Stimulated activated CD4-positive, alpha-beta T cell treated with anti-CD3 and anti-CD28 coated beads, Interleukin-2, amount 100 ng/mL, for 24 hours (primary cell): ENCODE measurements around the gene IL17RD.

Source experiments
- DNase-seq, 2 donors: peaks; one replicate each; pipeline ENCODE4 v3.0.0-alpha.2; 2020

Gene IL17RD

DNA sequence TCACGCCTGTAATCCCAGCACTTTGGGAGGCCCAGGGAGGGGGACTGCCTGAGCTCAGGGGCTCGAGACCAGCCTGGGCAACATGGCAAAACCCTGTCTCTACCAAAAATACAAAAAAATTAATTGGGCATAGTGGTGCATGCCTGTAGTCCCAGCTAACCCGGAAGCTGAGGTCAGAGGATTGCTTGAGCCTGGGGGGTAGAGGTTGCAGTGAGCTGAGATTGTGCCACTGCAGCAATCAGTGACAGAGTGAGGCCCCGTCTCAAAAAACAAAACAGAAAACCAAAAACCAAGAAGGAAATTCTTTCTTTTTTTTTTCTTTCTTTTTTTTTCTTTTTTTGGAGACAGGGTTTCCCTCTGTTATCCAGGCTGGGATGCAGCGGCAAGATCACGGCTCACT, 101.2 kb downstream of the IL17RD start:
- DNase-seq, result no peak

DNA sequence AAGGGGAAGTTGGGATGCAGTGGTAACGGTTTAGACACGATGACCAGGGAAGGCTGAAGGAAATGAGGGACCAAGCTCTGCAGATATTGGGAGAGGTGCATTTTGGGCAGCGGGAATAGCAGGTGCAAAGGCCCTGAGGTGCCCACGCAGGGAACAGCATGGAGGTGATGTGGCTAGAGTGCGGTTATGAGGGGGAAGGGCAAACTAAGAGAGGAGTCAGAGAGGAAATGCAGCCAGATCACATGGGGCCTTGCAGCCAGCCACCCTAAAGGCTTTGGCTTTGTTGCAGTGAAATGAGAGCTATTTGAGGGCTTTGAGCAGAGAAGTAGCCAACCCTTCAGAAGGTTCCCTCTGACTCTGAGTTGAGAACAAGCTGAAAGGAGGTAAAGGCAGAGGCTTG, 102.1 kb downstream of the IL17RD start:
- DNase-seq, result no peak

DNA sequence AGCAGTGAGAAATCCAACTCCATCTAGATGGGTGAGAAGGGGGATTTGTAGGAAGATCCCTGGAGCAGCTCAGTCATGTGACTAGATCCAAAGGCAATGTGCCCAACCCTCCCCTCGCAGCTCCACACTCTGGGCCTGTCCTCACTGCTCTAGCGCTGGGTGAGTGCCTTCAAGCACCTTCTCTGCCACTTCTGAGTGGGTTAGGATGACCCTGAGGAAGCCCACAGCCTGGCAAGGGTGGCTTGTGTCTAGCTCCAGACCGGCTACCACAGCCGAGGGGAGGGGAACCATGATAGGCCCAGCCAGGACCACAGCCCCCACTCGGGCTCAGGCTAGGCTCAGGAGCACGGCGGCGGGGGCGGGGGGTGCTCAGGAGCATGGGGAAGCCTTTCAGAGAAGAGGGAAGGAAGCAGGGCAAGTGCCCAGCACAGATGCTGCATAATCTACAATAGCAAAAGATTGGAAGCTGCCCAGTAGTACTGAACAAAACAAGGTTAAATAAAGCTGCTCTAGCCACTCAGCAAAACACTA, 103.0 kb downstream of the IL17RD start:
- no peak for DNase-seq

DNA sequence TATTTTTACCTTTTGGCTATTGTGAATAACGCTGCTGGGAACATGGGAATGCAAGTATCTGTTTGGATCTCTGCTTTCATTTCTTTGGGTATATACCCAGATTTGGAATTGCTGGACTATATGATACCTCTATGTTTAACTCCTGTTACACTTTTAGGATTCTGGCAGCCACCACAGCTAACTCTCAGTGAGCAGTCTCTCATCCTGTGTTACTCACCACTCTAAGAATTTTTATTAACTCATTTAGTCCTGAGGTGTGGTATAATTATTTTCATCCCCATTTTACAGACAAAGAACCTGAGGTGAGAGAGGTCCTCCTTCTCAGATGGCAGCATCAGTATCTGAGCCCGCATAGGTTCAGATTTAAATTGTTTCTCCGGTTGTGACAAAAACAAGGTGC, 103.6 kb downstream of the IL17RD start:
- DNase-seq, result no peak

DNA sequence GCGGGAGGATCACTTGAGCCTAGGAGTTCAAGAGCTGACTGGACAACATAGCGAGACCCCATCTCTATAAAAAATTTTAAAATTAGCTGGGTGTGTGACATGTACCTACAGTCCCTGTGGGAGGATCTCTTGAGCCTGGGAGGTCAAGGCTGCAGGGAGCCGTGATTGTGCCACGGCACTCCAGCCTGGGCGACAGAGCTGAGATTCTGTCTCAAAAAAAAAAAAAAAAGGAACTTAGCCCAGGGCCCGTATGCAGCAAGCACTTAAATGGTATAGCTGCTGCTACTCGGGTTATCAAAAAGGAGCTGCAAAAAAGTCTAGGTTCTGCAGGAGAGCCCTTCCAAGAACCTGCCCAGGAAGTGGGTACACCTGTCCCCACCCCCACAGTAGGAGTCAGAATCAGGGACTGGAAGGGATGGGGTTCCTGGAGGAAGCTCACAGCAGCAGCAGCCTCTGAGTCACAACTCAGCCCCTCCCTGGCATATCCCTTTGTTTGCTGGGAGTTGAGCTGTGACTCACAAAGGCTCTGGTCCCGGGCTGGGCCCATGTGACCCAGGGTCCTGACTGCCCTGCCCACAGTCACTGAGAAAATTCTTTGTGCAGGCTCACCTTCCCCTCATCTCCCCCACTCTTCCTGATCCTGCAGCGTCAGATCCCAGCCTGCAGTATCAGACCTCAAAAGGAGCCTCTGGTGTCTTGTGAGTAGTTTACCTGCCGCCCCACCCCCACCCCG, 104.9 kb downstream of the IL17RD start, which contains the start of gene SPATA12:
Gene SPATA12 (plus strand): TSS at position 576 of the 733 bp plus-strand sequence. CDS start 13,031 bp downstream, outside the sequence.
- no peak for DNase-seq

DNA sequence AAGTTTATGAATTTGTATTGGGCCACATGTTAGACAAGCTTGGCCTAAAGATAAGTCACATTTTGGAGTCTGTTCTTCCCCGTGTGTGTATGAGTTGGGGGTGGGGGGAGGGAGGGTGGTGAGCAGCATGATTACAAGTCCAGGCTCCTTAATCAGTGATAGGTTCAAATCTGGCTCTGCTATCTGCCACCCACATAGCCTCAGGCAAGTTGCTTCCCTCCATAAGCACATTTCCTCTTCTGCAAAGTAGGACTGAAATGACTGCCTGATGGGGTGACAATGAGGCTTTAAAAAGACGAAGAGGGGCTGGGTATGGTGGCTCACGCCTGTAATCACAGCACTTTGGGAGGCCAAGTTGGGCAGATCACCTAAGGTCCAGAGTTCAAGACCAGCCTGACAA, 105.7 kb downstream of the IL17RD start:
- DNase-seq, result no peak

DNA sequence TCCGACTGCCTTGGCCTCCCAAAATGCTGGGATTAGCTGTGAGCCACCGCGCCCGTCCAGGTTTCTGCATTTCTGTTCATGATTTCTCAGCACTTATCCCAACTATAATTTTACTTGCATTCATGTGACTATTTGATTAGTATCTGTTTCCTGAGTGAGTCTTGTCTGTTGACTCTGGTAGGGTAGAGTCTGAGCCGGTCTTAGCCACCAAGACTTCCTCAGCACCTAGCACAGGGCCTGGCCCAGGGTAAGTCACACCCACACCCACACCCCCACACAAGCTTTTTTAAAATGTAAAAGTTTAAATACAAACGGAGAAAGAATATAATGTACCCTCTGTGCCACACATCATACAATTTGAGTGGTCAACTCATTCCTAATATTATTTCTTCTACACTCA, 107.8 kb downstream of the IL17RD start:
- DNase-seq, result no peak

DNA sequence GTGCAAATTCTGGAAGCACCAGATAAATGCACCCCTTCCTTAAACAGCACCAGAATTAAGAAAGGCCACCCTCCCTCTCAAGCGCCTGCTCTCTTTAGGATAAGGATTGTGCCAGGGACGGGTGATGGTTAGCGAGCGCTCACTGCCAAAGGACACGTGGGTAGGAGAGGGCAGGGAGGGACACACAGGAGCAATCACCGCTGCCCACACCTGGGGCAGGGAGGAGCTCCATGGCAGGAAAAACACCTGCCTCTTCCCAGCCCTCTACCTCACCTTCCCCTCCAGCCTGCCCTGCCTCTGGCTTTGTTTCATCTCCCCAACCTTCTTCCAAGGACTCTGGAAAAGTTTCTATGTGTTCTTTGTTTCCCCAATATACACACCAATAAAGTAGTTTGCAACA, 112.0 kb downstream of the IL17RD start:
- DNase-seq, result no peak

DNA sequence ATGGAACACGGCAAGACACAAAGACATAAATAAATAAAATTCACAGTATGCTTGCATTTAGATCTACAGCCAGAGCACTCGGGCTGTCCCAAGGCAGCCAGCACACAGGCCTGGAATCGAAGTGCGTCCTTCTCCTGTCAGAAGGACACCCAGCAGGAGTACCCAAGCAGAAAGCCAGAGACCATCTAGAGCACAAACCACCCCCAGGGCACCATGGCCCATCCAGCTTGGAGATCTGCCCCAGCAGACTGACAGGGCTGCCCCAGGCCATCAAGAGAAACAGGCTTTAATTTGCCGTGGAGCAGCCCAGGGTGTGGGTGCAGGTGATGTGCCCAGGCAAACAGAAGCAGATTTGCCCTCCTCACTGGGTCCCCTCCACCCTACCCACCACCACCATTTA, 112.5 kb downstream of the IL17RD start:
- DNase-seq, result no peak

DNA sequence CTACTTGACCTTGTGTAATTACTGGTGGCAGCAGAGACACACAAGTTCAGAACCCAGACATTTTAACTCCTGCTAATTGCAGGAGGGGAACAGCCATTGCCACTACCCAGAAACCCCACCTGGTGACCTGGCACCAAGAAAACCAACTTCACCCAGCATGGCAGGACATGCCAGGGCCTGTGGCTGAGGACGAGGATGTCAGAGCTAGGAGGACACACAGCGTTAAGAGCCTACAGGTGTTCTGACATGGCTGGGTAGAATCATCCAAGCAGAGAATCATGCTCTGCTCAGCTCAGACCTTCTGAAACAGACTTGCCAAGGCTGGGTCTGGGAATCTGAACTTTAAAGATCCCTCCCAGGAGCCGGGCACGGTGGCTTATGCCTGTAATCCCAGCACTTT, 116.4 kb downstream of the IL17RD start:
- no peak for DNase-seq

DNA sequence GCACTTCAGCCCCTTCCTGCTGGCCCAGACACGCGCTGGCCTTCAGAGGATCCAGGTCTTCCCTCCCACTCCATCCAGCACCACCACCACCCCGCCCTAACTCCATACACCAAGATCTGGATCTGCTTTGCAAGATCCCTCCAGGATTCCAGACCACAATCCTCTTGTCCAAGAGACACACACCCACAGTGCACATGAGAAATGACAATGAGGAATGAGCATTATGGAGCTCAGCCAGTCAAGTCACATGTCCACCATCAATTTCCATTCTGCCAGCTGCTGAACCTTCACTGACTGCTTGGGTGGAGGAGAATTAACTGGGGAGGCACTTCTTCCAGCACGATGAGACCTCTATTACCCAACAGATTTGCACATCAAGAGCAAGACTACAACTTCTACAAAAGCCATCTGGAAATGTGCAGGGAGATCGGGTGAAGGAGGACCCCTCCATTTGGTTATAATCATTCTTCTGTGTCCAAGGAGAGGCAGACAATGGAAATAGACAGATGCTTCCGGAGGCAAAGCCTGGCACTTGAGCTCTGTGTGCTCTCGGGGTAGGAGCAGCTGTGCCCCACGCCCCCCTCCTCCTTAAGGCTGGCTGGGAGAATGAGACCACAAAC, 117.0 kb downstream of the IL17RD start:
- DNase-seq, result no peak

DNA sequence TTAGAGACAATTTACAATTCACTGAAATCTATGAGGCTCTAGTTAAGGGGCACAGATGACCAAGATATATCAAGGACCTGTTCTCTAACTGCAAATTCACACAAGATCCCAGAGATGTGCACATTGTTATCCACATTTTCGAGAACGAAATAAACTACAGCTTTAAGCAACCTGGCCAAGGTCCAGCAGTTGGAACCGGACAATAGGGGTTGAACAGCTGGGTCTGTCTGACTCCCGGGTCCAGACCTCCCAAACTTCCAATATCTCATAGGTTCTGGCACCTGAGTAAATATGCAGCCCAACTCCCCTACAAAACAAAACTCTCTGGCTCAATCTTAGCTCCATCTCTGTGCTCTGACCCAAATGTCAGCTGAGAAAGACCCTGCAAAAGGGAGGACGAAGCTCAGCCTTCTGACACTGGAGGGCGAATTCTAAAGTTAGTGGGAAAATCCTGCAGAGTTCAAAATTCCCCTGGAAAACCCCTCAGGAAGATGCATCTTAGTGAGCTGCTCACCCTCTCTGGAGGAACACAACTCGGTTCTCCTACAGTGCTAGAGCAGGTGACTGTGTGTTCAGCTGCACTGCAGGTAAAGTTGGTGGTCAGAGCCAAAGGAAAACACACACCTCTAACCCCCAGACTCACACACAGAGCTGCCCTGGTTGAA, 118.9 kb downstream of the IL17RD start:
- no peak for DNase-seq

DNA sequence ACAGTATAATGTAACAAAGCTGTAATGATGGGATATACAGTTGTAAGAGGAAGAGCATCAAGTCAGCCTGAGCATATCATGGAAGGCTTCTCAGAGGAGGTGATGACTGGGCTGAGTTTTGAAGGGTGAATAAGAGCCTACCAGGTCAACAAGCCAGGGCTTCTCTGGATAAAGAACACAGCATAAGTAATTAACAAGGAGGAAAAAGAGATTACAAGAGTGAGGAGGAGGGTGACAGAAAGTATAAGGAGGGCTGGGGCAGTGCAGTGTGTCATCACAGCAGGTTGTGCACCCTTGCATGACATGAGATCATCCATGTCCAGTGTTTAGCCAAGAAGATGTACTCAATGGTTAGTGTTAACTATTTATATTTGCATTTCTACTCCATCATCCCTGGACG, 121.6 kb downstream of the IL17RD start:
- DNase-seq, result no peak

DNA sequence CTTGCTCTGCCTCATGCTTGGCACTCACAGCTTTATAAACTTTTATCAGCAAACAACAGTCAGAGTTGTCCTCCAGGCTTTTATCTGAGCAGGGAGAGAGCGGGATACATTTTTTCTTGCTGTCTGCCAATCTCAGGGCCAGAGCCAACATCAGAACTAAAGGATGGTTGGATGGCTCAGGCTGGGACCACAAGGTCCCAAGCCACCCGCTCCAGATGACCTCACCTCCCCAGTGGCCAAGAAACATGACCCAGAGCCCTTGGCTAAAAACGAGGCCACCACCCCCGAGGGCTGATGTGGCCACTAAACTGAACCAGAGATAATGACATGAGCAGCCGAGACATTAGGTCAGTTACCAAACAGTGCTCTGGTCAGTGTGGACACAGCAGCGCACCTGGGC, 123.5 kb downstream of the IL17RD start:
- no peak for DNase-seq
